Stimulated activated CD4-positive, alpha-beta T cell treated with anti-CD3 and anti-CD28 coated beads, Interleukin-1b, Interleukin-23, amount 100 ng/mL, for 4 hours (primary cell): Measurements from ENCODE around the gene ENPP6.
"Not testable (repeated sequence)": the region's sequence is repeated elsewhere in the genome, so short reads cannot be mapped to it uniquely, and the experiment has no call there.

Source experiments
- DNase-seq, 2 donors: peaks; one replicate each; pipeline ENCODE4 v3.0.0-alpha.2; 2020; ENCODE audit warnings: low read depth in 2 of 2

ENPP6 gene

DNA sequence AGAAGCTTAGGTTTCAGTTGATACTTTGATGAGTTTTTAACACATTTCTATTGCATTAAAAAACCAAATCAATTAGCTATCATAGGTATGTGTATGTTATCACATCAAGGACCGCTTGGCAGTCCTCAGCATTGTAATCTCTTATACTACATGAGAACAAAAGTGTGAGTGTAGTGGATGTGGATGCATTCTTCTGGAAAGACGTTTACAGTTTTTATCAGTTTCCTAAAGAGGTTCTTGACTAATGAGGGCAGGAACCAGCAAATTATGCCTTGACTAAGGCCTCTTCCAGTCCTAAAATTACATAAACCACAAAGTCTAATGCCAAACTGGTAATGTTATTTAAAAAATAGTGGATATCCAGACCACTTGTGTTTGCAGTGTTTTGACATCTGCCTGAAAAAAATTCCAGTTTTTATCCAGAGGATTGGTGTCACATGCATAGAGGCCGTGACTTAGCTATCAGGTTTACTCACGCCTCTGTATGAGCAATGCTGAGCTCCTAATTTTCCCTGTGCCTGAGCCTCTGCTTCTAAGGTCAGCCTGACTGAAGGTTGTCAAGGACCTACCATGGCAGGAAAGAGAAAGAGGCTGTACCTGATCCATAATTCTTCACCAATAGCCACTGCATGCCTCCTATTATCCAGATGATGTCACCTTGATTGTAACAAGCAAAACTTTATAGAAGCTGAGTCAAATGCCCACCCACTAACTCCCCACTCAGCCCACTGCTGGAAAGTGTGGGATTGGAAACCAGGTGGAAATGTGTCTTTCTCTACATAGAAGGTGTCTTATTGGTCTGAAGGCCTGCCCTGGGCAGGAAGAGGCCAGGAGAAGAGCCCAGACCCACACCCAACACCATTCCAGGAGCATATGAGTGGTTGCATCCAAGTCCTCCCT is 68.7 kb downstream of the ENPP6 start:
- no peak for DNase-seq

DNA sequence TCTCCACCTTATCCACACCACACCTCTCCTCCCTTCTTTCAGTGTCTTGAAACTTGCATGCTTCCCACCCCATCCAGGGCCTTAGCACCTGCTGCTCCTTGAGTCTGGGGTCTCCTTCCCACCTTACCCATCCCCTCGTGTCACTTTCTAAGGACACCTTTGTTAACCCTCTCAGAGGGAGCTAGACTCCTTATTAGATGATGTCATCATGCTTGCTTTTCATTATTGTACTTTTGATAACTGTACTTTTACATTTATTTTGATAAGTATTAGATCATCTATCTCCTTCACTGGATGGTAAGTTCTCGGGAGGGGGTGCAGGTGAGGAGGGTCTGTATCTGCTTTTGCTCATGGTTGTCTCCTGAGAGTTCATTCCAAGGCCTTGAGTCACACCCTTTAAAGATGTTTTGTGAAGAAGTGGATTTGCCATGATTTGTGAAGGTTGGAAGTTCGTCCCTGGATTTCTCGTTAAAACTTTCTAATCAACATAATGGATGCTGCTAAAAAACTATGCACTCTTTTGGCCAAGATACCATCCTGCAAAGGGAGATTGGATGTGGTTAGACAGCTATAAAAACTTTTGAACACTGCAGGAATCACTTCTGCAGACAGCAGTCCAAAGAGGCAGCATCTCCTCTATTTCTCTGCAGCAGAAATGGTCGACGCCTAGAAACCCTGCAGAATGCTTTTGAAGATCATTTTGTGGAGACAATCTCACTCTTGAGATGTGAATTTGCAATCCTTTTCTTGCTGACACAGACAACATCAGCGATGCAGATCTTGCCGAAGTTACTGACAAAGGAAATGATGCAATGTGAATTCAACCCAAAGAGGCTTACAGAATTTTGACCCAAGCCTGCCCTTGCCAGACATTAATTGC is 69.6 kb downstream of the ENPP6 start:
- DNase-seq: no peak

DNA sequence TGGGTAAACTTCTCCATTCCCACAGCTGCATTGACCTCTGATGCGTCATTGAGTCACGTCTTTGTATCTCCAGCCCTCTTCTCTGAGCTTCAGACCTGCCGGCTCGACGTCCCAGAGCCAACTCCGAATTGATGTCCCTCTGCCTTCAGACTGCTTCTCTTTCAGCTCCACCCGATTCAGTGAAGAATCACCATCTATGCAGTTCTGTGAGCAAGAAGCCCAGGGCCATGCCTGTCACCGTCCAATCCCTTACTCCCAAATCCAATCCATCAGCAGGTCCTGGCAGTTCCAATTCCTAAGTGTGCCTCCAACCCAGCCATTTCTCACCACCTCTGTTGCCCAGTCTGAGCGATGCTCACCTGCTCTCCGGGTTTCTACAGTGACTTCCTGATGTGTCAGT is 70.7 kb downstream of the ENPP6 start:
- no peak for DNase-seq

DNA sequence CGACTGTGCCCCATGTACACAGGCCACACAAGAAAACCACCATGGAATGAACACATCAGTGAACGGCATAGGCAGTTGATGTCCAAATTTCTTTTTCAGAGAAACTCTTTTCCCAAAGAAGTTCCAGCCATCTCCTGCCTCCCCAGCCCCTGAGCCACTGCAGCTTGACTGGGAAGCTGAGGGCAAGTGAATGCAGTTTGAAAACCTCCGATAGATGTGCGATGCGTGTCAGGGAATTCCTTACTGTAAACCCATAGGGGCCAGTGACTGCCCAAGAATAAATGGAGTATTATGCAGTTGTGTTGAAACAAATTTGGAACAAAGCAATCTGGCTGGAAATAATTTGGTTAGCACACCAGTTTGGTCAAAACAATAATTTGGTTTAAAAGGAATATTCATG is 72.1 kb downstream of the ENPP6 start:
- no peak for DNase-seq

DNA sequence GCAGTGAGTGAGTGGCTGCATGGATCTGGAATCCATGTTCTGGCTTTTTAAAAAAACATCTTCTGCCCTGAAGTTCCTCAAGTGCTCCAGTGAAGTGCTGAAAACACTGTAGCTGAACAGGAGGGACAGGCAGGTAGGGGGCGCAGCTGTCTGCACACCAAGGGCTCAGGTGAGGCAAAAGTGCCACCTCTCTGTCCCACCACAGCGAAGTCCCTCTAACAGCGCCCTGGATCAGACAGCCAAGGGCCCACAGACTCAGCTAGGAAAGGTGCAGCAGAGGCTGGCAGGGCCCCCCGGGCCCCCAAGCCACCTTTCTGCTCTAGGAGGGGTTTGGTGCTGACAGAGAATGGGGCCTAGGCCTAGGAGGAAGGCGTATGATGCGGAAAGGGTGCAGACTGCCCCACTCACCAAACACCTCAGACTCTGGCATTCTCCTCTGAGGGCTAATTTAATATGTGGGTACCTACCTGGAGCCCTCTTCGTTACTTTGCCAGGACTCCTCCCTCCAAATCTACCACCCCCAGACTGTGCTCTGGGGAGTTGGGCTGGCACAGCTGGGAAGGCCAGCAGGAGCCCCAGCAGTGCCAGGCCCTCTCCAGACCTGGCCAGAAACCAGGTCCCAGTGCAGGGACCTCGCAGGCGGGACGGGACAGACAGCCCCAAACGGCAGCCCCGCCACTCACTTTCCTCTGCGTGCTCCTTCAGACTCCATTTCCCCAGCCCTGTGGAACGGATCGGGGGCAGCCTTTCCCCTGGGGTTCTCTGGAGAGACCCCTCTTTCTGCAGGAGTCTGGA is 73.7 kb downstream of the ENPP6 start:
- no peak for DNase-seq

DNA sequence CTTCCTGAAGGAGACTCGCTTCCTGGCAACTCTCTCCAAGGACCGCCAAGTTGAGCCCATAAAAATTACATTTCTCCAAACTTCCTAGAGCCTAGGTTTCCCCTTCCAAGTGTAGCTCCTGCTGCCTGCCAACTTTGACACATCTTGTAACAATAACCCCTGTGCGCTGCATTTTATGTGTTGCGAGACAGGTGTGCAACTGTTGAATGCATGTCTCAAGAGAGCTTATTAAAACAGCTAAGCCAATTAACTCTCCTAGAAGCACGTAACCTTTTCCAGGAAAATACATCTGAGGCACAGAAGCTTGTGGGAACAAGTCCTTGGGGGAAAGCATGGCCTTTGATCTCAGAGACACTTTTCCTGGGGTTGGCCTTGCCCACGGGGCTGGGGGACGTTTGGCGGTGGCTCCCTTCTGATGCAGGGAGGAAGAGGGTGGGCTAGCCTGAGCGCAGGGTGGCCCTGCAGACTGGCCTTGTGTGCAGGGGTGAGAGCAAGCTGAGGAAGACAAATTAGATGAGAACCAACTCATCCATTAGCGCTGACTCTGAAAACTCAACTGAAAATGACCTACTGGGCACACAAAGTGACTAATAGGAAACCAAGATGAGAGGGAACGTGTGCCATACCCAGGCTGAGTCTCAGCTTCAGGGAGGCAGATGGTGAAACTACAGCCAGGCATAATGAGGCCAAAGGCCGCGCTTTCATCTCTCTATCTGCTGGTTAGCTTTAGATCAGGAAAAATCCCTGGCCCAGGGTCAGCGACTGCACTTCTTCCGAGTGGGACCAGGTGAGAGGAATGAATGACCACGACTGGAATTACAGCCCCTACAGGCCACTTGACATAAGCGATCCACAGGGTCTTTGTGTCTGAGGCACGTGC is 75.3 kb downstream of the ENPP6 start:
- no peak for DNase-seq

DNA sequence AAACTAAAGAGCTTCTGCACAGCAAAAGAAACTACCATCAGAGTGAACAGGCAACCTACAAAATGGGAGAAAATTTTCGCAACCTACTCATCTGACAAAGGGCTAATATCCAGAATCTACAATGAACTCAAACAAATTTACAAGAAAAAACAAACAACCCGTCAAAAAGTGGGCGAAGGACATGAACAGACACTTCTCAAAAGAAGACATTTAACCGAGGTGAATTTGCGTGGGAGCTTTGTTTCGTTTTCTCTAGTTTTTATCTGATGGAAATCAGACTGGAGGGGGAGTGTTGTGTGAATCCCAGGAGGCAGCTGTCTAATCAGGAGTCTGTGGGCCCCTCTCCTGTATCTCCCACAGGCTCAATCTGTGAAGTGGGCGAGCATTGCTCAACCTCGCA is 76.8 kb downstream of the ENPP6 start:
- not testable (repeated sequence) for DNase-seq

DNA sequence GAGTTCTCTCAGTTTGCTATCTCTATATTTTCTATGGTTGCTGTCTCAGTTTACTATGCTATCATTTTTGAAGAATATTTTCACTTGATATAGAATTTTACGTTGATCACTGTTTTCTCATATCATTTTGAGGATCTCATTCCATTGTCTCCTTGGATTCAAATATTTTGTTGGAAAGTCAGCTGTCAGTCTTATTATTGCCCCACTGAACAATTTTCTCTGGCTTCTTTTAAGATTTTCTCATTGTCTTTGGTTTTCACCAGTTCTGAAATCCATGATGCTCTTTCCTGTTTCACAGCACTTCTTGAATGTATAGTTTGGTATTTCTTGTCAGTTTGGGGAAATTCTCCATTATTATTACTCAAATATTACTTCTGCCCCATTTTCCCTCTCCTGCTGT is 81.1 kb downstream of the ENPP6 start:
- DNase-seq: no peak

DNA sequence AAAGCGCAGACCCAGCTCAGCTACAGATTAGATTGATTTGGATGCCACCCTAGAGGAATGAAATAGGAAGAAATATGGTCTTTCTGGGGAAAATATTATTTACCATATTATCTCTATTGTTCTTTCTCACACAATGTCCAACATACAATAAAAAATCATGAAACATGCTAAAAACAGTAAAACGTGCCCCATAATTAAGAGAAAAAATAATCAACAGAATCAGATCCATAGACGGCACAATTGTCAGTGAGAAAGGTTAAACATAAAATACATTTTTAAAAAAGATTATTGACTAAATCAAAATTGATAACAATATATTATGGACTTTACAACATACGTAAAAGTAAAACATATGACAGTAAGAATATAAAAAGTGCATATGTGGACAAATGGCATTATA is 90.9 kb downstream of the ENPP6 start:
- no peak for DNase-seq

DNA sequence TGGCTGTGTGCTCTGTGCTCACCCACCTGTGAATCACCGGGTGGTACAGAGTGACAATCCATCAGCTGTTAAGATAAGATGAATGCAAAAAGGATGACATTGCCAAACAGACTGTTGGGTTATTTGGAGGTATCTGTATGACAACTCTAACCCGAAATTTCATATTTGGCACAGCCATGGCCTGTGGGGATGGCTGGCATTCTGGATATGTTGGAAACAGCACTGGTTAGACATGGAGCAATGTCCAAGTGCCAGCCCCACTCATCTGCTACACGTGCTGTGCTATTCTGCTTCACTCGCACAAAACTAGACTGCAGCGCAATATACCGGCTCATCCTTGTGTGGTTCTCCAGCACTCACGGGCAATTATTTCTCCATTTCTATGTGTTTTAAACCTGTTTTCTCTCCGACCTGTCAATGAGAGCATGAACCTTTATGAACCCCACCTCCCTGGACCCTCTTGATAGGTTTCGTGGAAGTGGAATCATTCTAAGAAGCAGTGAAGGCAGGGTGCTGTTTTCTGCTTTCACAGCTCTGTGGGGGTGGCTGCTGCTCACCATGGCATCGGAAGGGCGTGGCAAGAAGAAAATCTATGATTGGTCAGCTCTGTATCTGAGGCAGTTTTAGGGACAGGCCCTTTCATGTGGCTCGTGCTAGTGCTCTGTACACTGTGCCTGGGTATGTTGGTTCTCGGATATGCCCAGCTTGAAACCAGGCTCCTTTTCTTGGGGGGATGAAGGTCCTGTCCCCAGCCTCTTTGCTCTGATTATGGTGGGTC is 94.9 kb downstream of the ENPP6 start:
- DNase-seq: no peak

DNA sequence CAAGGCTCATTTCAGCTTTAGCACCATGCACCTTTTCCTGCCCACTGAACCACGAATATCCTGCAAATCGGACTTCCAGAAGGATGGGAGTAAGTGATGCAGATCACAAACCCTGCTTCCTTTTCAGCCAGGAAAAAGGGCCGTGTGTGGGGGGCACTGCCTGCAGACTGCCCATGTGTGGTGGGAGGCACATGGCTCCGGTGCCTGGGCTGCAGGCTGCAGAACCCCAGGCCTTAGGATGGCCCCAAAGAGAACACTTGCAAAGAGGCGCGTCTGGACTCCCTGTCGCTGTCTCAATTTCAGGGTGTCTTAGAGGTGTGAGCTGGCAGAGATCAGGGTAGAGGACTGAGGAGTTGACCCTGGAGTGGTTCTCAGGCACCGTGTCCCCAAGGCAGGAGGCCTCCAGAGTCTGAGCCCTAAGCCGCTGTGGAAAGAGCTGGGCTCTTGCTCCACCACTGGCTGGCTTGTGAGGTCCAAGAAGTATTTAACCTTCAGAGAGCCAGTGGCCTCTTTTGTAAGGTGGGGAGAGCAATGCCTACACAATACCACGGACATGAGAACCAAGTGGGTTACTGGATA is 97.0 kb downstream of the ENPP6 start:
- no peak for DNase-seq

DNA sequence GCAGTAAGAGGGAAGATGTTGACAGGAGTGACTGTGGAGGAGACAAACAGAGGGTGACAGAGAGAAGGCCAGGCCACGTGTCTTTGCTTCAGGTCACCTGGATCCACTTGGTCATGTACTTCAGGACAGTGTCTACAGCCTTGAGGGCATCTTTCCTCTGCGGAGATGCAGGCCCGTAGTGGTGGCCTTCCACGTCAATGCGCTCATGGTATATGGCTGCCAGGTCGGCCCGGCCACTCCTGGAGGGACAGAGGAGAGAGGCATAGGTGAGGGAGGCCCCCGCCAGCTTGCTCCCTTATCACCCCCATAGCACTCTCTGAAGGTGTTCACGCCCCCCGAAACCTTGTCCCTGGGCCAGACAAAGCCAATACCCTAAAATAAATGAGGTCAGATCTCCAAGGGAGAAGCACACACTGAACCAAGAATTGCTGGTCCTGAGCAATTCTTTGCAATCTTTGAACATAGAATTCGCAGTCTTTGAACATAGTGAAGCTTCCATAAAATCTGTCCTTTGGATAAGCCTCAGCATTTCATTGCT is 99.9 kb downstream of the ENPP6 start:
- DNase-seq: no peak

DNA sequence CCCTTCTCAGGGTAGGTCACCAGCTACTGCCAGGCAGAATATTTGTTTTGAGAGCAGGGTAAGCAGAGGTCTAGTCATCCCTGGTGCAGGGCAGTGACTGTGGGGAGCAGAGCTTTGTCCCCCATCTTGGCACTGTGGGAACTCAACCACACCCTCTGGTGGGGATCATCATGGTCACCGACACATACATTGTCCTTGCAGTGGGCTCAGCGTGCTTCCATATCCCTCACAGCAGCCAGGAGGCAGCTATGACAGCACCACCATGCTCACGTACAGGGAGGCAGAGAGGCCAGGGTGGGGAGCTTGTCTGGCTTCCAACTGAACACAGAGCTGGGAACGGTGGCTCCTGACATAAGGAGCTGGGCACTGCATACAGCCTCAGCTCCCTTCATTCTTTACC is 102.3 kb downstream of the ENPP6 start:
- DNase-seq: no peak

DNA sequence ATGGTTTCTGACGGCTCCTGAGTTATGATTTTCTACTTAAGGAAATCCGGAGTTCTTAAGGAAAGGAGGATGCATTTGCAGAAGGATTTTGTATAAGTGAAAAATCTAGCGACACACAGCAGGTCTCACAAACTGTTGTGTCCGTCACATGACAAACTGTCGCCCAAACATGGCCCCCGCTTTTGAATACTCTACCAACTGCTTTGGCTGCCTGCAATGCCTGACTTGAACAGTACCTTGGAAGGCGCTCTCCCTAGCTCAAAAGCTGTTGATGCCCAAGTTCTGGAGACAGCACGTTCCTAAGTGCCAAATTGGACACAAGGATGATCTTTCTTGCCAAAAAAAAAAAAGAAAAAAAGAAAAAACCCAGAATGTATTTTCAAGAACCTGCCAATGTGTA is 103.2 kb downstream of the ENPP6 start:
- no peak for DNase-seq

DNA sequence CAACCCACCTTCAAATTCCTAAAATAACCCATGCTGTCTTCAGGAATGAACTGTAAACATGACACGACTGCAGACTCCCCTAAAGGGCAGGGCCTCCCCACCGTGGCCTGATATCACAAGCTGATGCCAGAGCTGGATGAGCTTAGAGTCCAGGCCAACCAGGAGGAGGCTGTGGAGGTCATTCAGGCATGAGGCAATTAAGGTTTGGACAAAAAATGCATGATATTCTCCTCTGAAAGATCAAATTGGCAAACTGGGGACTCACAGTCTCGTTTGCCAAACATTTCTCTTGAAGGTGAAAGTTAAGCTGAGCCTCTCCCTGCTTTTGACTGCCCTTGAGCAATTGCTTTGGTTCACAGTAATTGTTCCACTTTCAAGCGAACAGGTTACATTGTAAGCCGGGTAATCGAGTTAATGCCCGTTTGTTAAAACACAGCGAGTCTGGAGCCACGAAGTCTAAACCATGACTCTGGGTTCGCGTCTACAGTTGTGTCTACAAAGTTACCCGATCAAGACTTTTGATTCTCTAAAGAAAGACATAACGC is 105.6 kb downstream of the ENPP6 start:
- DNase-seq: no peak

DNA sequence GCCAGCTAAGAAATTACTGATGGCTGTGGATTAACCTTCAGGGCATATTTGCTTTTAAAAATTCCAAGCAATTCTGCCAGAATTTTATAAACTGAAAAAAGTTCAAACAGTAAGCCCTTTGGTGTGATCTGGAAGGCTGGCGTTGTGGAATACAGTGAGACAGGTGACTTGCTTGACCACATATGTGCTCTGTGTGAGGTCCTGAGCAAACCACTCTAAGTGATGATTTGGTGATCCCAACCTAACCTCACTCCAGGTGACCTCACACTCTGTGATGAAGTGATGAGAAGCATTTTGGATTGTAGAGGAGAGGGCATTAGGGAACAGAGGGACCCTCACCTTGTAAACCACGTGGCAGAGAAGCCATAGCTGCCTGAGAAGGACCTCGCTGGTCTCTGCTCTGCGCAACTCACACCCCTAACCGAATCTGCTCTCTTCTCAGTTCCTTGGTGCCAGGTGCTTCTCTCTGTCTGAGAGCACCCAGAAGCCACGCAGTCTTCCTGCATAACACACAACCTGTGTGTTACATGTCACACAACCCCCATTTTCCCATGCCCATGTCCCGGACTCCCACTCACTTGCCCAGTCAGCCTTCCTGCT is 106.3 kb downstream of the ENPP6 start:
- DNase-seq: no peak

DNA sequence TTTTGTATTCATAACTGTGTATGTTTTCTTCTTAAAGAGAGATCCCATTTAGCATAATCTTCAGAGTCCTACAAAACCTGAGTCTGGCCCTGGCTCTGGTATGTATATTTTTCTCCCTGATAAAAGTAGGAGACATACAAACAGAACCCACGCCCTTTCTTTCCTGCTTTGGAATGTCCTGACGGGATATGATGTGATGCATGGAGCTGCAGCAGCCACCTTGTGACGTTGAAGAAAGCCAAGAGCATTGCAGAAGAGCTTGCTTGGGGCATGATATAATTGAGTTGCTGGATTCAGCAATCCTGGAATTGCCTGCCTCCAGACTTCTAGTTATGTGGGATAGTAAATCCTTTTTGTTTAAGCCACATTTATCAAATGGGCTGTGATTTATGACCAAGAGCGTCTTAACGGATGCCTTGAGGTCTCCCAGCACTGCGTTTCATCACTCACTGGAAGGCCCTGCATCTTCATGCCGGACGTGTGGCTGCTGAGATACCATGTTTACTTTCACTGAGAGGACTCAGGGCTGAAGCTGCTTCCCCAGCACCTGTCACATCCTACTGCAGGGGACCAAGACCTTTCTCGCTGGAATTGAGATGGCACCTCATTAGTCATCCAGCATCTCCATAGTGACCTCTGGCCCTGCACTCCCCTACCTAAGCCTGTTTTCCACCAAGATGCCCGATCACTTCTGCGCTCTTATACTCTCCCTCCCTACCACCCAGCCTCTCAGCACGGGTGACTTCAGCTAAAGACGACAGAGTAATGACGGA is 107.0 kb downstream of the ENPP6 start:
- no peak for DNase-seq

DNA sequence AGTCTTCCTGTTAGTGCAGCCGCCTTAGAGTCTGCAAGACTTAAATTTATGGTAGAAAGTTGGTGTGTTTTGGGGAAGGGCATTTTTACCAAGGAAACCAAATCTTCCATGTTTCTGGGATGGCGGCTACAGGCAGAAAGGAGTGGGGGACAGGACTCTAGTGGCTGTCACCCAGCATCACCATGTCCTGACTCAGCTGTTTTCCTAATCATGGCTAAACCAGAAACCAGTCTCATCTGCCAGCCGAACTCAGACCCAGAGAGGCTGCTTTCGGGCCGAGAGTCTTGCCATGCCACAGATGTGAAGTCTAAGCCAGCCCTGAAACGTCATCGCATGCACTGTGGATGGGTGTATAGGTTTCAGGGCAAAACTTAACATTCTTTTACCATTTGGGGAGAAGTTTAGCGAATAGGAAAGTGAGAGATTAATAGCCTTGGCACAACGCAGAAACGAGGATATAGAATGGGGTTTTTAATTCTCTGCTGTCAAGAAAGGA is 109.6 kb downstream of the ENPP6 start:
- DNase-seq: no peak
